PC-3 (cell line): Measurements from ENCODE around the gene FOXM1.

ENCODE experiments used
- EZH2 ChIP-seq: fragments of 300-600 bp; sonication (generic); IDR thresholded peaks from one replicate; pipeline ENCODE4 v1.6.1; 2017; ENCODE audit warnings: antibody characterized with exemption, mild to moderate bottlenecking, low read length; ENCODE audit not compliant: unreplicated experiment
- EZH2phosphoT487 ChIP-seq: fragments of 300-600 bp; sonication (generic); IDR thresholded peaks from 2 replicates; pipeline ENCODE4 v1.6.1; 2018; ENCODE audit warnings: mild to moderate bottlenecking, antibody characterized with exemption, low read length, borderline replicate concordance
- TF ChIP-seq, protein P1 (sequence below): fragments of 300-600 bp; sonication (generic); conservative IDR thresholded peaks from 2 replicates; pipeline ENCODE4 v1.5.1; 2017; ENCODE audit warnings: antibody characterized with exemption, low read depth, mild to moderate bottlenecking, low read length

DNA sequence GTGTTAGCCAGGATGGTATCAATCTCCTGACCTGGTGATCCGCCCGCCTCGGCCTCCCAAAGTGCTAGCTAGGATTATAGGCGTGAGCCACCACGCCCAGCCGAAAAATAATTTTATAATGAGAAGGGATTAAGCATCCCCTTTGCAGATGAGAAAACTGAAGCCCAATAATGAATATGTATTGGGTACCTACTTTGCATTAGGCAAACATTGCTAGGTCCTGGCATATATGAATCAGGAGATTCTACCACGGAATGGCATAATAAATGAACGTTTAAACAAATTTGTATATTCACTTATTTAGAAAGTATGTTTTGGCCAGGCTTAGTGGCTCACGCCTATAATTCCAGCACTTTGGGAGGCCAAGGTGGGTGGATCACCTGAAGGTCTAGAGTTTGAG is 46.1 kb upstream of the FOXM1 start:
- TF ChIP-seq, protein P1, sequence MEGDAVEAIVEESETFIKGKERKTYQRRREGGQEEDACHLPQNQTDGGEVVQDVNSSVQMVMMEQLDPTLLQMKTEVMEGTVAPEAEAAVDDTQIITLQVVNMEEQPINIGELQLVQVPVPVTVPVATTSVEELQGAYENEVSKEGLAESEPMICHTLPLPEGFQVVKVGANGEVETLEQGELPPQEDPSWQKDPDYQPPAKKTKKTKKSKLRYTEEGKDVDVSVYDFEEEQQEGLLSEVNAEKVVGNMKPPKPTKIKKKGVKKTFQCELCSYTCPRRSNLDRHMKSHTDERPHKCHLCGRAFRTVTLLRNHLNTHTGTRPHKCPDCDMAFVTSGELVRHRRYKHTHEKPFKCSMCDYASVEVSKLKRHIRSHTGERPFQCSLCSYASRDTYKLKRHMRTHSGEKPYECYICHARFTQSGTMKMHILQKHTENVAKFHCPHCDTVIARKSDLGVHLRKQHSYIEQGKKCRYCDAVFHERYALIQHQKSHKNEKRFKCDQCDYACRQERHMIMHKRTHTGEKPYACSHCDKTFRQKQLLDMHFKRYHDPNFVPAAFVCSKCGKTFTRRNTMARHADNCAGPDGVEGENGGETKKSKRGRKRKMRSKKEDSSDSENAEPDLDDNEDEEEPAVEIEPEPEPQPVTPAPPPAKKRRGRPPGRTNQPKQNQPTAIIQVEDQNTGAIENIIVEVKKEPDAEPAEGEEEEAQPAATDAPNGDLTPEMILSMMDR = no peak
- TF ChIP-seq EZH2phosphoT487 (no peak), EZH2 (no peak)
